HuH-7 (cell line): ENCODE measurements around the gene TRPM3.
A peak's percentile ranks its signal among the peaks of the same experiment; 100 is the strongest.

ENCODE experiments used
- DNase-seq: peaks from one replicate; pipeline ENCODE4 v3.0.0; 2011; ENCODE audit warnings: low spot score

Gene TRPM3

DNA sequence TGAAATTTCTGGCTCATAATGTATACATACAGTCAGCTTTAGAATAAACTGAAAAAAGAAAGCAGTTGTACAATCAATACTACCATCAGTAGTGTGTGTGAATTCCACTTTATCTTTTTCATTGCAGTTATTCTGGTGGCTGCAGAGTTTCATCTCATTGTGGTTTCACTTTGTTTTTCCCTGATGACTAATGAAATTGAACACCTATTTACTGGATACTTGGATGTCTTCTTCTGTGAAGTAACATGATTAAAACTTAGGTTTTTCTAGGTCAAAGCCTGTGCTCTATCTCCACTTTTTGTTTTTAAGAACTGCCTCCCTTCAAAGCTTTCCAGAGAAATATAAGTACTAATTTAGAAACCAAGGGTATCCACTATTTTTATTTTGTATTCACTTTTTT, 174.3 kb downstream of the TRPM3 start:
- no peak for DNase-seq

DNA sequence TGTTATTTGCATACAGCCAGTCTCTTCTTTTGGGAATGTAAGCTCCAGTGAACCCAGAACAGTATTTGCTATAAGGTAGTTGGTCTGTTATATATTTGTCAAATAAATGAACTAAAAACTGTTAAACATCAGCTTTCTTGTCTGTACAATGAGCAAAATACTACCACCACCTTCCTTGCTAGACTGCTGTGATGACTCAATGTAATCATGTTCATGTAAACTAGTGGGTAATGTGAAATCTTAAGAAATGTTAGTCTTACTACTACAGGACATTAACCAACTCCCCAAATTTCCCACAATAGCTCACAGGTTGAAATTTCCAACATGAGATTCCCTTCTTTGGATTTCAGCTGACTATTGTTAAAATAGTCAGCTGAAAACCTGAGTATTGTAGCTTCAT, 176.1 kb downstream of the TRPM3 start:
- DNase-seq = no peak

DNA sequence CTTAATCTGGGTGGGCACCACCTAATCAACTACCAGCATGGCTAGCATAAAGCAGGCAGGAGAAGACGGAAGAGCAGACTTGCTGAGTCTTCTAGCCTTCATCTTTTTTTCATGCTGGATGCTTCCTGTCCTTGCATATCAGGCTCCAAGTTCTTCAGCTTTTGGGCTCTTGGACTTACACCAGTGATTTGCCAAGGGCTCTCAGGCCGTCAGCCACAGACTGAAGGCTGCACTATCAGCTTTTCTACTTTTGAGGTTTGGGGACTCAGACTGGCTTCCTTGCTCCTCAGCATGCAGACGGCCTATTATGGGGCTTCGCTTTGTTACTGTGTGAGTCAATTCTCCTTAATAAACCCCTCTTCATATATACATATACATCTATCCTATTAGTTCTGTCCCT, 180.2 kb downstream of the TRPM3 start:
- no peak for DNase-seq

DNA sequence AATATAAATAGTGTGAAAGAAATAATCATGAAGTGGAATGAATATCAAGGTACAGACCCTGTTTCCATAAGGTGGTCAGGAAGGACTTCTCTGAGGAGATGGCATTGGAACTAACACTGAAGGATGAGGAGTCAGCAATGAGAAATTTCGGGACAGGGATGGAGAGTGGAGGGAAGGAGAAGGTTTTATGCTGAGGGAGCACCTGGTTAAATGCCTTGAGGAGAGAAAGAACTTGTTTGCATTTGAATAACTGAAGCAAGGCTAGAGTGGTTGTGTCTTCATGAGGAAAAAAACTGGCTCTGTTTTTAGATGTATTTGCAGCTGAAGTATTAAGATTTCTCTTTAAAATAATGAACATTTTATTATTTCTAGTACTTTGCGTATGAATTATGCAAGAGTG, 180.8 kb downstream of the TRPM3 start:
- no peak for DNase-seq

DNA sequence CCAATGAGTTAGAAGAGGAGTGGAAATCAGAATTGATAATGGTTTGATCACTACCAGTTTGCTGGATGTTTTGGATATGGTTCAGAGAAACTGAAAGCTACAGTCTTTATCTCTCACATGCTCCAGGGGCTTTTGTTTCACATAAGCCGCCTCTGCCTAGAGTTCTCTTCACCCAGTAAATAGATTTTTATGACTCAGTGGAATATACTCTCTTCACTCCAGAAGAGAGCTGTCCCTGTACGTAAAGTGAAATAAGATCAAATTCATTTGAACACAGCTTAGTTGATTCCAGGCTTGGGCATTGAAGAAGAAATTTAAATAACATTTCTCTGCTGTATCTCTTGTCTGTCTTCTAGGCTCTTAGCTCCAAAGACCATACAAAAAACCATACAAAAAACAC, 184.9 kb downstream of the TRPM3 start:
- no peak for DNase-seq

DNA sequence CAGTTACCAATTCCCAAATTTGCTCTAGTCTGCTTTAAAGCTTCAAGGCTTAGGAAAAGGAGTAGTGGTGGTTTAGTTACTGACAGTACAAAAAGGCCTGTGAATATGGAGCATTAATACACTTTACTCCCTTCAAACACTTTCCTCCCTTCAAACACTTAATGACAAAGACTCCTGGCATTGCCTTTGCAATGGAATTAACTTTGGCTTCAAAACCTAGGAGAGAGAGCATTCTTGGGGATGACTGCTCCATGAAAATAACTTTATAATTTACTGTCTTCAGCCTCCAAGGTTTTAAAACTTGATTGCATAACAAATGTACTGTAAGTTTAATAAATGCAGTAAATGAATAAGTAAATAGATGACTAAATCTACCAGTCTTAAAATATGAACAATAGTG, 185.6 kb downstream of the TRPM3 start:
- DNase-seq = no peak

DNA sequence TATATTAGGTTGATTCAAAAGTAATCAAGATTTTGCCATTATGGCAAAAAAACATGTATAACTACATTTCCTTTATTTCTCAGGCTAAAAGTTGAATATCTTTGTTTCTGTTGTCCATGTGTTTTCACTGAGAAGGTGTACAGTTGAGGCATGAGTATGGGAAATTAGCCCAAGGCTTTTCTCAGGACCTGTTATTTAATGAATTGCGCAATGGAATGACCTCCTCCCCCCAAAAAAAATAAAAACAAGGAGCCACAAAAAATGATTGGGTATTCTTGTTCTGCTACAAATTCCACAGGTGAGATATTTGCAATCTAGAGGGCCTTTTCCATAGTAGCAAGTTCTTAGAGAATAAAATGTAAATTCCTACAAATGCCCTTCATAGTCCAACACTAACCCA, 186.8 kb downstream of the TRPM3 start:
- no peak for DNase-seq

DNA sequence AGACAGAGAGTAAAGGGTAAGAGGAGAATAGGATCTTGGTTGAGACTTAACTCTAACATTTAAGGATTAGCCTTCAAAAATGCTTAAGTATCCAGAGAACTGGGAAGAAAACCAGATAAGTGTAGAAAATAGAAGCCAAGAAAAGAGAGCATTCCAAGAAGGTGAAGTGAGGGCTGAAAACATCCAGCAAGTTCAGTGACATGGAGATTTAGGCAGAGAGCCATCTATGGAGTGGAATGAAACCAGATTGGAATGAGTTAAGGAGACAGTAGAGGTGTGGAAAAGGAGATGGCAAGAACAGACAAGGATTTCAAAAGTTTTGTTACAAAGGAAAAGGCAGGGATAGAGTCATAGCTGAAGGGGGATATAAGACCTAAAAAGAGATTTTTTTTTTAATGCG, 188.1 kb downstream of the TRPM3 start:
- no peak for DNase-seq

DNA sequence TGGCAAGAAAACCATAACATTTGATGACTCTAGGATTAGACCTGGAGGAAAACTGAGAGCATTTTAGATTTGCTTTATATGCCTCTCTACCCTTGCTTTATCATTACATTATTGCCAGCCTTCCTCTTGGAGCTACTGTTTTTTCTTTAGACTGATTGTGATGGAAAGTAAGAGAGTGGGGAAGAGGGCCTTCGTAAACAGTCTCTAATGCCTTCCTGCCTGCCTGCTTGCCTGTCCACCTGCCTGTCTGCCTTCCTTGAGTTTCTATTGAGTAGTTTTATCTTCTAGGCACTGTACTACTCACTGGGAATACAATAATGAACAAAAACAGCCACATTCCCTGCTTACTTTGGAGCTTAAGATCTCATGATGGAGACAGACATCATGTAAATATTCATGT, 189.3 kb downstream of the TRPM3 start:
- DNase-seq = no peak

DNA sequence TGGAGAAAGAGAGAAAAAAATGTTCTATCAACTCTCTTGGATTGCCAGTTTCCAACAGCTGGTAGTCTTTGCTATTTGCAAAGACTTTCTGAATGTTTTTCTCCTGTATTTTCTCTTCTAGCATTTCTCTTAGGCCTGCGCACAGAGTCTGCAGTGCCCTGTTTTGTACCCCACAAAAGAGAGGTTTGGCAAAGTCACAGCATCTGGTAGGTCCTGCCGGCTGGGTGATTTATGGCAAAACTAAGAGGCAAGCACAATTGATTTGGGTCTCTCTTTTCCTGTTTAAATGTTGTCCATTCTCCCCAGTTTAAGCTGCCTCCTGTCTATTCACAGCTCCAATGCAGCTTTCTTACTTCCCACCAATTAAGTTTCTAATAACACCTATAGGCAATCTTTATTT, 193.9 kb downstream of the TRPM3 start:
- DNase-seq = no peak

DNA sequence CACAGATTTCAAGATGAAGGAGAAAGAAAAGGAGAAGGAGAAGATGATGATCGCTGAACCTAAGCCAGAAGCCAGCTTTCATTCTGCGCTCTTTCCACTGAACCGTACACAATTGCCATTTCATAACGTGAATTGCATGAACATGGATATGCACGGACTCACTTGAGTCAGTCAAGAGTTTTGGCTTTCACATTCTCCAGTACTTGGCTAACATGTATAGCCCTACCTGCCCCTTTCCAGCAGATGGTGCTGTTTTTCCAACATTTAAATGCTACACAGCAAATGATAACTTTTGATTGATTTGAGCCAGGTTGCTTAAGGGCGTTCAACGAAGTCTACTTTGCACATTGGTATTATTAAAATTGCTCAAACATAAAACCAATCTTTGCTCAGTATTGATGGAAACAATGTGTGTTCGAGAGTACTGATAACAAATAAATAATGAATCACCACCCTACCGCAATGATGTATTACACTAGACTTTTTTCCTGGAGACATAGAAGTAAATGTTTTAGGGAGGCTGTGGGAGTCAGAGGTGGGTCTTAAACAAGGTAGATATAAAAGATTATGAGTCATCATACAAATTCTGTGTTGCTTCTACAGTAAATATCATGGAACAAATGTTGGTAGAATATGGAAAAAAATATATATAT, 196.4 kb downstream of the TRPM3 start:
- peak; percentile 29 for DNase-seq

DNA sequence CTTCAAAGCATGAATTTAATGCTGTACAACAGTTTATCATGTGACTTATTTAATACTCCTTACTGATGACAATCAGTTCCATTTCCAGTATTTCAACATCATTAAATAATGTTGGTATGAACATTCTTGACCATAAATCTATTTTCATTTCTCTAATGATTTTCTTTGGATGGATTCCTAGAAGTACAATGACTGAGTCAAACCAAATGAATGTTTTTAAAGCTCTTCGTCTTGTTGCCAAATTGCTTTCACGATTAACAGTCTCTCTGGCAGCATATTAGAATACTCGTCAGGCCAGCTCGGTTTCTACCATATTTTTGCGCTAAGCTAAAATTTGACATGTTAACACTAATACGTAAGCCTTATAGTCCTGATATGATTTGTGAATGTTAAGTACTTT, 197.0 kb downstream of the TRPM3 start:
- DNase-seq = no peak

DNA sequence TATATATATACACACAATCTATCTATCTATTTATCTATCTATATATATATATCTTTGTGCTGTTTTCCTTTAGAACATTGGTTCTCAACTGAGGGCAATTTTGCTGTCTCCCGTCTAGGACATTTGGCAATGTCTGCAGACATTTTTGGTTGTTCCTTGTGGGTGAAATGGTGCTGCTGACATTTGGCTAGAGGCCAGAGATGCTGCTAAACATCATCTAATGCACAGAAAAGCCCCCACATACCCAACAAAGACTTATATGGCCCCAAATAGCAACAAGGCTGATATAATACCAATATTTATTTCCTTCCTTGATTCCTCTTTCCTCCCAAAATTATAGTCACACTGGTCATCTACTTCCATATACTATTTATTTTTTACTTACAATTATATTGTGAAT, 197.5 kb downstream of the TRPM3 start:
- DNase-seq = no peak

DNA sequence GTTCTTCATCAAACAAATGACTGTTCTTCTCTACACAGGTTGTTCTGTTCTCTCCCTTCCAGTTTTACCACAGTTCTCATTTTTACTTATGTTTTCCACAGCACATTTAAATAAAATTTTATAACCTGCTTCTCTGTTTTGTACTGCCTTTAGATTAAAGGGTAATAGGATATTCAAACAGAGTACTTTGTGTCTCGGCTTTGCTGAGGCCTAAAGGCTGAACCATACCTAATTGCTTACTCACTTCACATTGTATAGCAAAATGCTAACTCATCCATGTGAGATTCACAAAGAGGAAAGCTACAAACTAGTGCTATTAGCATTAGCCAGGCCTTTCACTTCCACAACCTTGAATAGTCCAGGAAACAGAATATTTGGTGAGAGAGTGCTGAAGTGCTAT, 200.3 kb downstream of the TRPM3 start:
- no peak for DNase-seq

DNA sequence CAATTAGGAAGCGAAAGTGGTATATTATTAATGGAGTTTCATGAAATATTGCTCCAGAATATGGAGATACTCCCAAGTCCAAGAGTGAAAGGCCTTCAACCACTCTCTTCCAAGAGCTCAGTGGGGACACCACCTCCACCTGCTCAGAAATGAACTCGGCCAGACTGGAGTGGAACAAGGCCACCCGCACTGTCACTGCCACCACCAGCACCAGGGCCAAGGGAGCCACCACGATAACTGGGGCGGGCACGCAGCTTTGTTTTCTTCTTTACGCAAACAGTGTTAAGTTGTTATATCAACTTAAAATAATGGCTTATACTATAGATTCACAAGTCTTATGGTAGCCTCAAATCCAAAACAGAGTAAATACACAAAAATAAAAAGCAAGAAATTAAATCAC, 204.1 kb downstream of the TRPM3 start:
- no peak for DNase-seq

DNA sequence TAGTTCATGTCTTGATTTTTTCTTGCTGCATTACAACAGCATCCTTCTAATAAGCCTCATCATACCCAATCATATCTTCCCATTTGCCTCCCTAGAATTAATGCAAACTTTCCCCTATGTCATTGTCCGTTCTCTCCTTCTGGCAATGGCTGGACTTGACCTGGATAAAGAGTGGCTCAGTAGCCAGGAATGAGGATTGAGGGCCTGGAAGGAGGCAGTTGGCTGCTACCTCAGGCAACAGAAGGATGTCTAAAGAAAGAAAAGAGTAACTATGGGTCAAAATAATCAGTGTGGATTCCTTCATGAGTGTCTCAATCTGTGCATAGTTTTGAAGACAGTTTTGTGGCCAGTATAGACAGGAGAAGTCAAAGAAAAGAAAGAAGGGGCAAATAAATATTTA, 209.6 kb downstream of the TRPM3 start:
- DNase-seq = no peak

DNA sequence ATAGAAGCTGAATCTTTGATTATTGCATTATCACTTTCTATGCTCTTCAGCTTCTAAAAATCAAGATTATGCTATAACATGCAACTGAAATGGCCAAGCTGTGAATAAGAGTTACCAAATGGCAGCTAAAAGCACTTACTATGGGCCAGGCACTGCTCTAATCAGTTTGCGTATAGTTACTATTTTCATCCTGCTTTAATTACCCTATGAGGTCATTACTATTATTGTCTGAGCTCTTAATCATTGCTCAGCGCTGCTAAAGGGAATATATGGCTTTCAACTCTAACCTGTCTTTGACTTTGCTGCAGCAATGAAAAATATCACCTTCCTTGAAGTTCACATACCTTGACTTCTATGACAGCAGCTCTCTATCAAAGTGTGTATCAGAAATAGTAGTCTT, 210.8 kb downstream of the TRPM3 start:
- no peak for DNase-seq

DNA sequence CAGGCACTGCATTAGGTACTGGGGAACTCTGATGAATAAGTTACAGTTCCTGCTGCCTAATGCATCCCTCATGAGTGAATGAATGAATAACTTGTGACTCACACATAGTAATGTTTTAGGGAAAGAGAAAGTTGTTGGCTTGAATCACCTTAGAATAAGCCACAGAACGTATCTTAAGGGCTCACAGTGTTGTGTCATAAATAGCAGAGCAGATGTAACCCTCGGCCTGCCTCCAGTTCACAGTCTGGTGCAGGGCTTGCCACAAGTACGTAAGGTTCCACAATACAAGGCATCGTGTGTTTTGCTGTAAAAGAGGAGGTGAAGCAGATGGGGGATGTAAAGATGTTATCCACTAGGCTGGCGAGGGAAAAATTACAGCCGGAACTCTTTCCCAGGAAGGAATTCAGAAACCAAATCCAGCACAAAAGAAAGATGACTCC, 218.7 kb downstream of the TRPM3 start:
- no peak for DNase-seq

DNA sequence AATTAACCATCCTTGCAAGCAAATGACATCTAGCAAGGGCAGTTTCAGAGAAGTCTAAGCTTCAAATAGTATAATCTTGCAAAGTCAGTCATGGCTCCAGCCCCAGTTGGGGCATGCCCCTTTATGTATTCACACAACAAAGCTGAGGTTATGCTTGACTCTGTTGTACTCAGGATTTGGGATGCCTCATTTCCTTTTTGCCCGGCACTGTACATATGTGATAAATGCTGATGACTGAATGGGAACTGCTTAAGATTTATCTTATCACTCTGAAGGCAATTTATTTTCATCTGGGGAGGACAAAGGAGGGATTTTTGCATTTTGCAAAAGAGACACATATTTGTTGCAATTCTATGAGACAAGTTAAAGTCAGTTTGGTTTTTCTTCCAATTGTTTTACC, 219.2 kb downstream of the TRPM3 start:
- DNase-seq = no peak

DNA sequence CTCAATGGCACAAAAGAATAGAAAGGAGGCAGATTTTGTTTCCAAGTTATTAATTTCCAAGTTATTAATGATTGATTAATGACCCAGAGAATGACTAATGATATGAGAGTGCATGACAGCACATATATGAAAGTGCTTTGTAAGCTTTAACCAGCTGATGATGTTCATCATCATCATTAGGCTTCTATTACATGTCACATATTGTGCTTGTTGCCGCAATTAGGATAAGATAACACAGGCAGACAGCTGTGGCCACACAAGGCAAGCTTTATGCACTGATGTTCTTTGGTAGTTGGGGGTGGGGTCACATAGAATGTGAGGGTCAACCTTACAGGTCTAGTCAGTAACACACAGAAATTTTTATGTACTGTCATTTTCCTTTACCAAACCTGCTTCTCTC, 219.7 kb downstream of the TRPM3 start:
- no peak for DNase-seq

DNA sequence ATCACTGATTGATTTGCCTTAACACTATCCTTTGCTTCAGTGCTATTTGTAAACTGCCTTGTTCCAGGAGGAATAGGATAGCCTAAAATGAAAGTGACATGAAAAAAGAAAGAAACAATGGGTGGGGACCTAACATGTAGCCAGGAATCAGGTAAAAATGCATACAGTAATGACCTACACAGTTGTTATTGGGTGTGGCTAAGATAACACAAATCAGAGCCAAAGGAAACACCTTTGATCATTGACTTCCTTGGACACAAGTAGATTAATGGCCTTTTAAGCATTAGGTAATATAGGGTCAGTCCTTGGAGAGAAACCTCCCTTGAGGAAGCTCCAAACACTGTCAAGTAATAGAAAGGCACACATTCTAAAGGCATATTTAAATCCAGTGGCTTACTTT, 220.4 kb downstream of the TRPM3 start:
- DNase-seq = no peak

DNA sequence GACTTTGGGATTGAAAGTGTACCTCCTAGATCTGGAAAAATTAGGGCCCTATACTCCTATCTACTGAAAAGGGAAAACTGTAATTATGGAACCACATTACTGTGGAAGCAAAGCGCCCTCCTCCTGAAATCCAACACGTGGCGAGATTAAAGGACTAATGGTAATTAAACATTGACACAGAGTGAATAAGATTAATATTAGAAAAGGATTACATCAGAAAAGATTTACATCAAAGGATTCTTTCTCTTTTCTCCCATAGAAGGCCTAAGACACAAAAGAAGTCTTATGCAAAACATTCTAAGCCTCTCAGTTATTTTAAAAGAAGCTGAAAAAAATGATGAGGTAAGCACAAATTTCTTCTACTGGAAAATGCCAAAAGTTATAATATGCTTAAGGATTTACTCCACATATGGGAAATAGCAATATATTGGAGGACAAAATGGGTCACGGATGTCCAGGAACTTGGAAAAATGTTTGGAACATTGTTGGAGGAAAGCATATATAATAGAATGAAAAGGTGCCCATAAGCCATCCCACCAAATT, 227.8 kb downstream of the TRPM3 start:
- DNase-seq = no peak

DNA sequence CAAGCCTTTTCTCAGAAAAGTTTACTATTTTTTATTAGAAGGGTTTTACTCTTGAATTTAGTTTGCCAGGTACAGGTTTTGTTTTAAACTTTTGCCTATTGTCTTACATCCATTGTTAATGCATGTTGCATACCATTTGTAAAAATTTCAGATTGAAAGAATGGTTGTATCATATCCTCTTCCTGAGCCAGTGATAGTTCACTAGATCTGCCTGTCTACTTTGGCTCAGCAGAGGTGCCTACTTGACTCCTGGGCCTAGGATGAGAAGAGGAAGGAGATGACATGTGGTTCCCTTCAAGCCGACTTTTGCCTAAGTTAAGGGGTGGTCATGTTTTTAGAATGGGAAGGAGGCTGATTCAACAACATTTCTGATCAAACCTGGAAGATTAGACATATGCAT, 232.9 kb downstream of the TRPM3 start:
- DNase-seq = no peak

DNA sequence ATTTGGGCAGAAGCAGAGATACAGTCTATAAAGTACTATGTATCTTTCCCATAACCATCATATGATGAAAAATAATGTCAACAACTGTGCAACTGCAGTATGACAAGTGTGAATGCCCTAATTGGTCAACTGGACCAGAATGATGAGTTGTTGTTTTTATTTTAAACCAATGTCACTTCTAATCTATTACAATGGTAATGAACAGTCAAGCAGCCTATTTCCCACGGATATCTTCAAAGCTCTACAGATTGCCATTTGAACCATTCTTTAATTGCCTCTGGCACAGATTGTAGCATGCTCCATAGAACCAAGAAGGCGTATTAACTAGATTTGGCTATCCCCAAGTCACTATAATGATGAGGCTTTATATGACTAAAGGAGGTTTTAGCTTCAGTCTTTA, 233.6 kb downstream of the TRPM3 start:
- DNase-seq = no peak
